Measurements from ENCODE around the gene ZBTB20. TPM values are rescaled to one million over a fixed set of nuclear protein-coding genes. Genes with fewer than 3 reads are reported as not detected.

The ZBTB20 gene
- total RNA-seq, 2 donors from 2014 or later: 75.7 to 91.2 TPM

DNA sequence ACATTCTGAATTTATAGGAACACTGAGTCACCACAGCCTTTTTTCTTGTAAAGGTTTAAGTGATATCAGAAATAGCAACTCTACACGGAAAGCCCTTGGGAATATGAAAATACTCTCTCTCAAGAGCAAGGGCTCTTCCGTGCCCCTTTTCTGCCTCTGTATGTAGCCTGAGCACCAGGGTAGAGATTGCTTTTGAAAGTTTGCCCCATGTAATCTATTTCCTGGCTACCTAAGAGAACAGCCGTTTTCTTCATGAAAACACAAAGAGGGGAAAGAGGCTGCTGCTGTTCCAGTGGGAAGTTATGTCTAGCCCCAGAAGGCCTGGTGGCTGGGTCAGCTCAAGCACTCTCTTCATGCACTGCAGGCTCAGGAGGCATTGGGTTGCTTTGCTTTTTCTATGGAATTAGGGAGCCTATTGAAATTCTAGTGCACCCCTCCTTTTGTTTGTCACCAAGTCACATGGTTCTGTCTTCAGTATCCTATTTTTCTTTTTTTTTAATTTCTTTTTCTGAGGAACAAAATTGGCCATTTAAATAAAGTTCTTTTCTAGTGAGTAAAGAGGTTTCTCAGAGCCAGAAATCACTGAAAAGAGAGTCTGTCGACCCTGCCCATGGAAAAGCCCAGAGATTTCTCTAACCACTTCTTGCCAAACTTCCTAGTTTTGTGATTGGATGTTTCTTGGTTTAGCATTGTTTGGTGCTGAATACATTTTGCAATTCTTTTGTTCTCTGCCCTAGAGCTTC is 813.7 kb downstream of the ZBTB20 start:
- intact Hi-C loops (cut with DNase I): loop anchor here in 1 of 2 donors (10.0 kb wide), 1 partner anchor 479 kb away; no protein-coding TSS in a partner anchor
- no peak for DNase-seq (ENCODE audit: low spot score)

DNA sequence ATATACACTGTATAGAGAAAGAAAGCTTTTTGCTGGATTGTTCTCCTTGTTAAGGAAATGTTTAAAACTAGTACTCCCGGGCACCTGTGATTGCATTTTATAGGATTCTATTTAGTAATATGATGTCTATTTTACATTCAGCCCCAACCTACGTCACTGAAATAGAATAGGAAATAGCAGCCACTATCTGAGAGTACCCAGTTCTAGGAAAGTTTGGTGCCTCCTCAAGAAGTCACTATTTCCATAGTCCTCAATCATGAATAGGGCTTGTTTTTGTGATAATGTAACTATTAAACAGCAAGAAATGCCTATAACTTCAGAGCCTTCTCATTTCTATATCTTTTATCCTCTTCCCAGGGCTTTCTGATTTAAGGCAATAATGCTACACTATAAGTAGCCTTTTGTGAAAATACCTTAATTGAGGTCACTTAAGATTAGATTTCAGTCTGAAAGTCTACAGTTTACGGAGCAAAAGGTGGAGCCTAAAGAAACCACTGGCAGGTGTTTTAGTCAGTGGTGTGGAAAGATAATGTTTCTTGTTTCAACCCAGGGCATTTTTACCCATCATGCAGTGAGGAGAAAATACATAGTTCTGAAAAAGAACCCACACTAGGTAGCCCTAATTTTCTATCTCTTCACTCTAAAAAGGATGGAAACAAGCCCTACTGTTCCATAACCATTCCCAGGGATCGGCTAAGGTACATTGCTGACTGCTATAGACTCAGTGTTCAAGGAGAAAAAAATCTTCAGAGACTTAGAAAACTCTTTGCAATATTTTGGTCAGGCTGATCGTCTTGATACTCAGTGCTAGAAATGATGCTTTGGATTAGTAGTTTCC is 814.5 kb downstream of the ZBTB20 start:
- intact Hi-C loops (cut with DNase I): loop anchor here in 1 of 2 donors (10.0 kb wide), 1 partner anchor 478 kb away; no protein-coding TSS in a partner anchor
- DNase-seq (ENCODE audit: low spot score): no peak

DNA sequence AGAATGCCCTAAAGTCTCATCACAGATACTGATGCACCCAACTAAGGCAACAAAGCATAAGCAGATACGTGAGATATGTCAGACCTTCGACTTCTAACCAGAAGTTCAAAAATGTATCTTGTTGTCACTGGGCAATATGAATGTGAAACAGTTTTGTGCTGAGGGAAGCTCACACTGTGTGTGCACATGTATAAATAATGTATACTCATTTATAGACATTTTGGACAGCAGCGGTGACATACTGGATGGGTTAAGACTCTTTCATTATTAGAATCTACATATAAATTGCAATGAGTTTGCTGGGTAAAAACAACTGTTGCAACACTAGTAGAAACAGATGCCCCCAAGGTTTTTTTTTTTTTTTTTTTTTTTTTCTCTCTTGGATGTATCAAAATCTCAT is 815.4 kb downstream of the ZBTB20 start:
- DNase-seq (ENCODE audit: low spot score): no peak
- intact Hi-C loops (cut with DNase I): loop anchor here in 1 of 2 donors (10.0 kb wide), 1 partner anchor 477 kb away; no protein-coding TSS in a partner anchor

DNA sequence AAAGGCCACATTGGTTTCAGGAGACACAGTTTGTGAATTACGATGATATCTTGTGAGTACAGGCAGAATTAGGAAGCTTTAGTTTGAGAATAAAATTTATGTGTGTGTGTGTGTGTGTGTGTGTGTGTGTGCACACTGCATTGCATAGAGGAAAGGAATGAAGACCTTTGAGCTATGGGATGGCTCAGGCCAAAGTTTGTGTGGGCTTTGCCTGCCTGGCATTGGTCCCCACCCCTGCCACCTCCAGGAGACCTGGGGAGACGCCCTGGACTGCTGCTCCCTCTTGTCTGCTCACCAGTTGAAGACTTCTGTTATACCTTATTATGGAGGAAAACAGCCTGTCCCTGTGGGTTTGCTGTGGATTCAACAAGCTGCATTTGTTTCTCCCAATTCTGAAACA is 816.1 kb downstream of the ZBTB20 start:
- intact Hi-C loops (cut with DNase I): loop anchor here in 1 of 2 donors (10.0 kb wide), 1 partner anchor 476 kb away; no protein-coding TSS in a partner anchor
- no peak for DNase-seq (ENCODE audit: low spot score)

DNA sequence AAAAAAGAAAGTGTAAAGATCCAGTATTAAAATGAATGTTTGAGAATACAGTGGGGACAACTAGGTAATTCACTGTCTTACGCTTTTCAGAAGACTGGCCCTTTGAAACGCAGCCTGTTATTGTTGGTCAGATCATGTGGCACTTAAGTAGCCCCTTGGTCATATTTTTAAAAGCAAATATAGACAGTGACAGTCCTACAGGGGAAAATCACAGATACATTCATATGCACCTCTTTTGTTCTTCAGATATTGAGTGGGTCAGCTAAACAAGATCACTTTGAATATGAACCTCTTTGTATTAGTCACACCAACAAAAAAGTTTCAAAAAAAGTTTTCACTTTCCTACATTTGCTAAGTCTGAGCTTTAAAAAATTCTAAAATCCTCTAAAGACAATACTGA is 817.3 kb downstream of the ZBTB20 start:
- no peak for DNase-seq (ENCODE audit: low spot score)
- intact Hi-C loops (cut with DNase I): loop anchor here in 1 of 2 donors (10.0 kb wide), 1 partner anchor 475 kb away; no protein-coding TSS in a partner anchor

DNA sequence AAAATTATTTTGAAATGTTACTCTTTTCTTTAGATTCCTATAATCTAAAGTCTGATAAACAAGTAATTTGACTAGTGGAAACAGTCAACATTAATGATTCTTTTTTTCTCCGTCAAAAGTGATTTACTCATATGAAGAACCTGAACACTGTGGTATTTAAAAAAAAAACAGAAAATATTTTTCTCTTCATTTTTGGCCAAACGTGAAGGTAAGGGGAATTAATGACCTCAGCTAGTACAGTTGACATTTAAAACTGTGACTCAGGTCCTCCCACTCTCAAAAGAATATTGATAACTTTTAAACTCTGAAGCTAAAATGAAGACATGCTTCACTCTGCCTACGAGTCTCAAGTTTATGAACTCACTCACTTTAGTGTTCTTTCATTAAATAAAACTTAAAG is 818.7 kb downstream of the ZBTB20 start:
- no peak for DNase-seq (ENCODE audit: low spot score)

DNA sequence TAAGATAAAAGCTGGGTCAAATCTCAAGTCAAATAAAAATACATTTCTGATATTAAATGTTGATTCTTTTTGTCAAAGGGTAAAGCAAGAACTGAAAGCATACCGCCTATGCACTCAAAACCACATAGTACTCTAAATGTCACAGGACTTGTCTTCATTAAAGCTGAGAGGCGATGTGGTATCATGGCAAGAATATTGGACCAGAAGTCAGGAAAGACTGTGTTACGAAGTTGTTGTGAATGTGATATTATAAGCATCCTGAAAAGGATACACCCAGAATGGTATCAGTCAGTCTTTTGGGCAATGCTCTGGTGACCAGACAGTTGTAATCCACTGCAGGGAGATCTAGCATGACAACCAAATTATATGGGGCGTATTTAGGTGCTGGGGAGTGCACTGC is 819.4 kb downstream of the ZBTB20 start:
- DNase-seq (ENCODE audit: low spot score): no peak
- intact Hi-C loops (cut with DNase I): no loop called here

More for the DNA sequence above, 818.7 kb downstream of the ZBTB20 start:
- intact Hi-C loops (cut with DNase I): no loop called here

DNA sequence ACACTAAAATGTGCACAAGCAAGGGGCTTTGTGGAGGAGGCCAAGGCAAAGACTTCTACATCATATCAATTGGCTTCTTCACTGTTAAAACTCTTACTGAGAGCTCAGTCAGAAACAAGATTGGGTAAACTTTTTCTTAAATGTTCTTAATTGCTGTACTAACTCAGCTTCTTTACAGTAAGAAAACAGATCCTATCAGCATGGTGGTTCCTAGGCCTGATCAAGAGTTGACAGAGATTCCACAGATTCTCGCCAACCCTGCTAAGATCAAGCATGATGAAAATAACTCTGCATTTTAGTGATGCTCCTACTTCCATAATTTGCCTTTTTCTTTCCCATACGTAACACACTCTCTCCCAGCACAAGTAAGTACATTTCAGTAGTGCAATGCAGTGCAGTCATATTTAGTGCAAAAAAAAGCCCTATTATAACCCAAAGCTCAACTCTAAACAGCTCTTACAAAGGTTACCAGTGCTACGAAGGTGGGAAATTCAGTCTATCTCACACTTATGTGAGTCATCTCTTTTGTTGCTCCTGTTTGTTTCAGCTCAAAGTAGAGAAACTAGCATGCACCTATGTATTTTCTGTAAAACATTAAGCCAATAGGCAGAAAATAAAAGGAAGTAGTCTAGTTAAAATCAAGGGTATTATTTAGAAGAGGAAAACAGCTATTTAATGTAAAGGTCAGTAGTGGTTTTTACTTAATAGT is 823.4 kb downstream of the ZBTB20 start:
- intact Hi-C loops (cut with DNase I): no loop called here
- no peak for DNase-seq (ENCODE audit: low spot score)

DNA sequence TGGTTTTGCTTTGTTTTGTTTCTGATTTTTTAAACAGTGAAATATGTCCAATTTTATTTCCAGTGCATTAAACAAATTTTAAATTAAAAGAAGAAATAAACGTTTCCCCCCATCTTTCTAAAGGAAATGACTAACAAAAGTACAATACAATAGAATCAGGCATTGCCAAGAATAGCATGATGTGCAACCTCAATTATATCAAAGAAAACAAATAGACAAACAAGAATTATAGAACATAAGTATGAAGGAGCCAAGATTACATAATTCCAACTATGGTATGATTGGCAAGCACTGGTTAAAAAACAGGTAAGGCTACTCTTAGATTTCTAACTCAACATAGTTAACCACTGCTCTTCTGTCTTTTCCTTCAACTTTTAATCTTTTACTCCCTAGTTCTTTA is 826.8 kb downstream of the ZBTB20 start:
- DNase-seq (ENCODE audit: low spot score): no peak
- intact Hi-C loops (cut with DNase I): no loop called here

DNA sequence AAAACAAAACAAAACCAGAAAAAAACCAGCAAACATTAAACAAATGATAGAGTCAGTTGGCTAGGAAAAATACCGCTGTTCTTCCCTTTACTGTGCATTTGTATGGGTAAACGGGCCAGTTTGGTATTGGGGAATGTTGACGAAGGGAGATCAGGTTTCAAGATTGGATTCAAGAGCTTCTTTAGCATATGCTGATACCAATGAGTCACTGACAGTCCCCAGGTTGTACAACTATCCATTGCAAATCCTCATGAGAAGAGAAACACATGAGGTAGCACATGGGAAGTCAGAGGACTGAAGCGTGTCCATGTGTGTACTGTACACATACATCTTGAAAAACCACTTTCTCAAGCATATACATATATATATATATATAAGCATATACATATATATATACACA is 827.6 kb downstream of the ZBTB20 start:
- intact Hi-C loops (cut with DNase I): no loop called here
- DNase-seq (ENCODE audit: low spot score): no peak

DNA sequence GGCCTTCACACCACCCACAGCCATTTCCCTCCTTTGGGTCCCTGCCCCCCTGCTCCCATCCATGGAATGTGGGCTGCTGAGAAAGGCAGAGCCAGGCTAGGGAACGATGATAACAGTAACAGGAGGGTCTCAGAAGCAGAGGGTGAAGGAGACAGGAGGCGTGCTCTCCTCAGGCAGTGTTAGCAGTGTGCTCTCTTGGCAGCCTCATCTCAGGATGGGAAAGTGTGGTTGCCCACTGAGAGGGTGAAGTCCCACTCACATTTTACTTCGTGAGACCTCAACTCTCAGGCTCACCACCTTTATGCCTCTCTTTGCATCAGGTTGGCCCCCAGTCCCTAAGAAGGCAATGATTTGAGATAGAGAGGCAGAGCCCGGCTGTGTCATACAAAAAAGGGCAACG is 828.8 kb downstream of the ZBTB20 start:
- DNase-seq (ENCODE audit: low spot score): no peak
- intact Hi-C loops (cut with DNase I): no loop called here

DNA sequence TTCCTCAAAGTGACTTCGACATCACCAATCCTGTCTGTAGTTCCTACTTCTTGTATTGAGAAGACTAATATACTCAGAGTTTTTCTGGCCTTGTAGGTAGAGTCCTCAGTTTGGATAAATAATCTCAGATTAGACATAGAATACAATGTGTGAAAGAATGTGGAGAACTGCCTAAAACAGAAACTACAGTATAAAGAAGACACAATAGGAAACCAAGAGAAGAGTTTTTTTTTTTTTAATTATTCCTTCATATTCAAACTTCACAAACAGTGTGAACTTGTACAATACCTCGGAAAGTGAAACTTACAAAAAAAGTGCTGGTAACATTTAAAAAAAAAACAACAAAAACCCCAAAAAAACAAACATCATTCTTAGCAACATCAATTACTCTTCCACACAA is 832.8 kb downstream of the ZBTB20 start:
- DNase-seq (ENCODE audit: low spot score): no peak
- intact Hi-C loops (cut with DNase I): no loop called here

DNA sequence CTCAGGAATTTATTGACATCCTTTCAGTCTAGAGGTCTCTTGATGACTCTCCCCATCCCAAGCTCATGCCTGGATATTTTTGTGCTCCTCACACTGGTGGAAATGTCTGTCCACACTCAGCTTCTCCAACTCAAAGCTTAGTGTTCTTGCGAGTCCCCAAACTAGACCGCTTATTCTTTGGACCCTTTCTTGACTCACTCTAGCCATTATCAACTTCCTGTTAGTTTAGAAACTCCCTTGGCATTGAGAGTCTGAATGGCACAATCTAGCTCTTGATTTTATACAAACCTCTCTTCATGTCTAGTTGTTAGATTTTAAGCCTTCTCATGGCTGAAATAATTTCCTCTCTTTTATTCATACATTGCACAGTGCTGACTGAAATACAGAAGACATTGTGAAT is 833.7 kb downstream of the ZBTB20 start:
- intact Hi-C loops (cut with DNase I): no loop called here
- no peak for DNase-seq (ENCODE audit: low spot score)

DNA sequence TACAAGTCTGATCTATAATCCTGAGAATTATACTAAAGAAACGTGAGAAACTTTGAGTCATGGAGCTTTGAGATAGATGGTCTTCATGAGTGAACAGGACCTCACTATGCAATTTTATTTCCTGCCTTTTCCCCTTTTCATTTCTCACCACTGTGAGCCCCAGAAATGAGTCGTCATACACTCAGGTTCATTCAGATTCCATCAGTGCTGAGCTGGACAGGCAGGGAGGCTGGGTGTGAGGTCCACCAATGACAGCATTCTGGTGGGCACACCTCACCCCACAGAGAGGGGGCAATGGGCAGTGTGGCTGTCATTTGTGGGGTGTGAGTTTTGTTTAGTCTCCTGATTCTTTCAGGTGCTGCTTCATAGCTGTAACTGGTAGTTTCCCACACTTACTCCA is 836.4 kb downstream of the ZBTB20 start:
- intact Hi-C loops (cut with DNase I): no loop called here
- DNase-seq (ENCODE audit: low spot score): no peak

DNA sequence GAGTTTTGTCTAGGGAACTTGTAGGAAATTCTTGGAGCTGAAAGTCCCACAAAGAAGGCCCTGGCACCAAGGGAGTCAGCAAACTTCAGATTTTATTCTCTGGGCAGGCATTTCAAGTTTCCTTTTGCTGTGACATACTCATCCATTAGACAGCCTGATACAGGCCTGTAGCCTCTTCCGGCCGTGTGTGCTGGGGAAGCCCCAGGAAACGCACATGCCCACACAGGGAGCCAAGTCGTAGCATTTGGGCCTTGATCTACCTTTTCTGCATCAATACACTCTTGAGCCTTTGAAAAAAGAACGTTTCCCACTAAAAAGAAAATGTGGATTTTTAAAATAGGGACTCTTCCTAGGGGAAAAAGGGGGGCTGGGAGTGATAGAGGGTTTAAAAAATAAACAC is 838.3 kb downstream of the ZBTB20 start:
- intact Hi-C loops (cut with DNase I): no loop called here
- DNase-seq (ENCODE audit: low spot score): no peak

DNA sequence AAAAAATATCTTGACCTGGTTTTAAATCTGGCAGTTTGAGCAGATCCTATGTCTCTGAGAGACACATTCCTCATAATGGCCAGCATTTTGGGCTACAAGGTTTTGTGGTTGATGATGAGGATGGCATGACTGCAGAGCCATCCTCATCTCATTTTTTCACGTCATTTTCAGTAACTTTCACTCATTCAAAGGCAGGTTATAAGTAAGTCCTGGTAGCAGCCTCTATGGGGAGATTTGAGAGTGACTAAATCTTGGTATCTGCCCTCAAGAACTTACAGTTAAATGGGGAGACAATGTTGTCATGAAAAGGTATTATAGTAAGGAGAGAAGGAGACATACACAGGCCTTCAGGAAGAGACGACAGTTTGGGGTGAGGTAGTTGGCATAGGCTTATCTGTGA is 838.7 kb downstream of the ZBTB20 start:
- intact Hi-C loops (cut with DNase I): no loop called here
- no peak for DNase-seq (ENCODE audit: low spot score)

DNA sequence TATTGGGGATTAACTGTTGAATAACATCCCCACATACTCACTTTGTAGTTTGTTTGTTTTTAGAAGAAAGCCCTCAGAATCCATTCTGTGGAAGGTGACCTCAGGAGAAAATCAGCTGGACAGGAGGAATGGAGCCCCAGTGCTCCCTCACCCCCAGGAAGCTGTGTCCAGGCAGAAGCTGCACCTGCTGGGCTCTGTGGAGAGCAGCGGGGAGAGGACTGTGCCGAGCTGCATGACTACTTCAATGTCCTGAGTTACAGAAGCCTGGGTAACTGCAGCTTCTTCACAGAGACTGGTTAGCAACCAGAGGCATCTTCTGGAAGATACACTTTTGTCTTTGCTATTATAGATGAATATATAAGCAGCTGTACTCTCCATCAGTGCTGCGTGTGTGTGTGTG is 839.3 kb downstream of the ZBTB20 start:
- DNase-seq (ENCODE audit: low spot score): no peak

DNA sequence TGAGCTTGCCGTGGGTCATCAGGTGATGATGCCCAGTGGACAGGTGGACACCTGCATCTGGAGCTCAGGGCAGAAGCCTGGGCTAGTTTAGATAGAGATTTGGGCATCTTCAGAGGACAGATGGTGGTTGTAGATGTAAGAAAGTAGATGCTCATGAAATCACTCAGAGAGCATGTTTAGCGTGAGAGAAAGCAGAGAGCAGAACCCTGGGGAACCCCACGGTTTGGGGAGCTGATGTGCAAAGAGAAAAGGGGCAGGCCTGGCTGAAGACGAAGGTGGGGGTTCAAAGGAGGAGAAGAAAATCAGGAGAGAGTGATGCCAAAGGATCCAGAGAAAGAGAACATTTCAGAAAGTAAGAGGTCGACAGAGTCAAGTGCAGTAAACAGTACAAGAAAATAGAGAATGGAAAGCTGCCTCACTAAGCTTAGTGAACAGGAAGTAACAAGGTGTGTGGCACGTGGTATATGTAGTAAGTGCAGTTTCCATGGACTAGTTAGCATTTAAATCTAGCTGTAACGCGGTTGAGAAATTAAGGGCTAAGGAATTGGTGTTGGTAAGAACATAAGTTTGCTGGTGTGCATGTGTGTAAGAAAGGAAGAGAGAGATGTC is 839.8 kb downstream of the ZBTB20 start:
- intact Hi-C loops (cut with DNase I): no loop called here
- DNase-seq (ENCODE audit: low spot score): no peak

More for the DNA sequence above, 839.3 kb downstream of the ZBTB20 start:
- intact Hi-C loops (cut with DNase I): no loop called here

DNA sequence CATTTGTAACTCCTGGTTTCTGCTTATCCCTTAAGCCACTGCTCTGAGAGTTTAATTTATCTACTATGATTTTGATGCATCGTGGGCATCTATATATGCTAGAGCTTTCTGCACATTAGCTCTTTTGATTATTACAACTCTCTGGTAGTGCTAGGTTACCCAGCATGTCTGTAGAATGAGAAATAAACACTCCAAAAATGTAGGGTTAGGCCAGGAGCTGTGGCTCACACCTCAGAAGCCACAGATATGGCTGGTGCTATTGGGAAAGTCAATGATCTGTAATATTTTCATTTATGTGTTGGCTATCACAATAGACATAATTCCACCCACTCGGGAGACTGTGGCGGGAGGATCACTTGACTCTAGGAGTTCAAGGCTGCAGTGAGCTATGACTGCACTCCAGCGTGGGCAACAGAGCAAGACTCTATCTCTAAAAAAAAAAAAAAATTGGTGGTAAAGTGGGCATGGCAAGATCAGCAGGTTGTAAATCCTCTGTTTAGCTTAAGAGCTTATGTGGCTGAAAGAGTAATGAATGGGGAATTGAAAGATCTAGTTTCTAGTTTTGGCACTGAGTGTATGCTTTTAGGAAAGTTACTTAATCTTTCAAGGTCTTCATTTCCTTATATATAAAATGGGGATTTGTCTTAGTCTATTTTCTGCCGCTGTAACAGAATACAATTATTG is 847.0 kb downstream of the ZBTB20 start:
- DNase-seq (ENCODE audit: low spot score): no peak
- intact Hi-C loops (cut with DNase I): no loop called here
